OCI-LY7 (cell line): Measurements from ENCODE around the gene PXDN.

Experiments used
- CTCF ChIP-seq: fragments of 200-600 bp; sonication (generic); conservative IDR thresholded peaks from 2 replicates; pipeline ENCODE4 v1.5.1; 2014; ENCODE audit warnings: mild to moderate bottlenecking, antibody characterized with exemption, low read length, moderate library complexity, mixed read lengths
- EZH2phosphoT487 ChIP-seq: fragments of 200-600 bp; sonication (generic); IDR thresholded peaks from 2 replicates; pipeline ENCODE4 v1.6.1; 2018; ENCODE audit warnings: low read depth, borderline replicate concordance, mild to moderate bottlenecking, mixed run types, antibody characterized with exemption, low read length, moderate library complexity, mixed read lengths

GRCh38 chr2:1758171-1758570 lies 13.9 kb upstream of the PXDN start:
- TF ChIP-seq EZH2phosphoT487 = no peak
- no peak for TF ChIP-seq CTCF
